Activated T-cell treated with anti-CD3 and anti-CD28 coated beads, Interleukin-2, amount 50 U/mL, for 4 hours (primary cell): ENCODE data around the gene KCNQ5. TPM values are rescaled to one million over a fixed set of nuclear protein-coding genes. Genes with fewer than 3 reads are reported as not detected.

Source experiments
- ATAC-seq, 2 donors: fragments of 200-7000 bp; cut with Tn5 transposase; one replicate each; pipeline ENCODE4 v1.10.0; 2021
- DNase-seq: peaks from one replicate; pipeline ENCODE4 v3.0.0-alpha.2; 2020
- H3K27me3 Mint-ChIP-seq: one replicate; pipeline ENCODE4 v1.8.0; 2021; ENCODE audit warnings: low read depth, mixed read lengths
- H3K36me3 Mint-ChIP-seq: one replicate; pipeline ENCODE4 v1.8.0; 2022; ENCODE audit warnings: mixed read lengths; ENCODE audit not compliant: insufficient read depth
- H3K4me1 Mint-ChIP-seq: one replicate; pipeline ENCODE4 v1.8.0; 2021; ENCODE audit warnings: low read depth, mixed read lengths
- H3K4me3 Mint-ChIP-seq: one replicate; pipeline ENCODE4 v1.8.0; 2021; ENCODE audit warnings: mild to moderate bottlenecking, moderate library complexity, mixed read lengths
- H3K9me3 Mint-ChIP-seq: one replicate; pipeline ENCODE4 v1.8.0; 2021; ENCODE audit warnings: mixed read lengths
- total RNA-seq, 3 donors: library from RNA; stranded (reverse); gene quantifications; one replicate each; pipeline ENCODE4 v1.2.1, GENCODE V29; 2021

Gene KCNQ5
- total RNA-seq, 3 donors from 2014 or later: 9.7 to 13.1 (median 11.0) TPM

- Mint-ChIP-seq H3K4me1 (no peaks in the 10 kb centered on the region), H3K4me3 (no peak overlapping the region), H3K36me3 (no peaks in the 10 kb centered on the region), H3K9me3 (no peaks in the 10 kb centered on the region), H3K27me3 (no peaks in the 10 kb centered on the region)
- ATAC-seq (no peak), DNase-seq (no peak)
Measured at GRCh38 chr6:72940265-72940664, 318.4 kb downstream of the KCNQ5 start.

- Mint-ChIP-seq H3K27me3 (no peaks in the 10 kb centered on the region), H3K36me3 (no peaks in the 10 kb centered on the region), H3K4me3 (no peak overlapping the region), H3K9me3 (no peaks in the 10 kb centered on the region), H3K4me1 (no peaks in the 10 kb centered on the region)
- ATAC-seq: no peak
- no peak for DNase-seq
Measured at GRCh38 chr6:72941263-72941662, 319.4 kb downstream of the KCNQ5 start.

- Mint-ChIP-seq H3K36me3 (no peaks in the 10 kb centered on the region), H3K4me1 (no peaks in the 10 kb centered on the region), H3K4me3 (no peak overlapping the region), H3K27me3 (no peaks in the 10 kb centered on the region), H3K9me3 (no peaks in the 10 kb centered on the region)
- DNase-seq (no peak), ATAC-seq (no peak)
Measured at GRCh38 chr6:72941751-72942150, 319.9 kb downstream of the KCNQ5 start.

GRCh38 chr6:72943699-72944098, 321.8 kb downstream of the KCNQ5 start:
- no peaks in the 10 kb centered on the region for H3K9me3 Mint-ChIP-seq
- H3K27me3 Mint-ChIP-seq: no peaks in the 10 kb centered on the region
- DNase-seq: no peak
- no peak overlapping the region for H3K4me3 Mint-ChIP-seq
- H3K36me3 Mint-ChIP-seq: no peaks in the 10 kb centered on the region
- no peaks in the 10 kb centered on the region for H3K4me1 Mint-ChIP-seq
- no peak for ATAC-seq

GRCh38 chr6:72944660-72945059, 322.8 kb downstream of the KCNQ5 start:
- Mint-ChIP-seq H3K27me3 (no peaks in the 10 kb centered on the region), H3K9me3 (no peaks in the 10 kb centered on the region), H3K4me3 (no peak overlapping the region), H3K4me1 (no peaks in the 10 kb centered on the region), H3K36me3 (no peaks in the 10 kb centered on the region)
- ATAC-seq (no peak), DNase-seq (no peak)

- Mint-ChIP-seq H3K27me3 (no peaks in the 10 kb centered on the region), H3K36me3 (no peaks in the 10 kb centered on the region), H3K9me3 (no peaks in the 10 kb centered on the region), H3K4me3 (no peak overlapping the region), H3K4me1 (no peaks in the 10 kb centered on the region)
- no peak for DNase-seq
- no peak for ATAC-seq
Measured at GRCh38 chr6:72946774-72947173, 324.9 kb downstream of the KCNQ5 start.

GRCh38 chr6:72947534-72947933, 325.7 kb downstream of the KCNQ5 start:
- Mint-ChIP-seq H3K27me3 (no peaks in the 10 kb centered on the region), H3K36me3 (no peaks in the 10 kb centered on the region), H3K4me3 (no peak overlapping the region), H3K4me1 (no peaks in the 10 kb centered on the region), H3K9me3 (no peaks in the 10 kb centered on the region)
- no peak for ATAC-seq
- no peak for DNase-seq

GRCh38 chr6:72948153-72948552, 326.3 kb downstream of the KCNQ5 start:
- H3K36me3 Mint-ChIP-seq: peaks cover 2% of the 10 kb centered on the region
- DNase-seq (no peak), ATAC-seq (no peak)
- no peak overlapping the region for H3K4me3 Mint-ChIP-seq
- H3K9me3 Mint-ChIP-seq: no peaks in the 10 kb centered on the region
- H3K27me3 Mint-ChIP-seq: no peaks in the 10 kb centered on the region
- no peaks in the 10 kb centered on the region for H3K4me1 Mint-ChIP-seq

- no peak overlapping the region for H3K4me3 Mint-ChIP-seq
- peaks cover 2% of the 10 kb centered on the region for H3K36me3 Mint-ChIP-seq
- no peaks in the 10 kb centered on the region for H3K9me3 Mint-ChIP-seq
- ATAC-seq (no peak), DNase-seq (no peak)
- H3K27me3 Mint-ChIP-seq: no peaks in the 10 kb centered on the region
- H3K4me1 Mint-ChIP-seq: peaks cover 6% of the 10 kb centered on the region
Measured at GRCh38 chr6:72950114-72950860, 328.4 kb downstream of the KCNQ5 start.

- Mint-ChIP-seq H3K4me3 (no peak overlapping the region), H3K4me1 (peaks cover 6% of the 10 kb centered on the region), H3K9me3 (no peaks in the 10 kb centered on the region), H3K36me3 (peaks cover 2% of the 10 kb centered on the region), H3K27me3 (no peaks in the 10 kb centered on the region)
- DNase-seq (no peak), ATAC-seq (no peak)
Measured at GRCh38 chr6:72952808-72953630, 331.2 kb downstream of the KCNQ5 start.

GRCh38 chr6:72953971-72954381, 332.1 kb downstream of the KCNQ5 start:
- H3K4me1 Mint-ChIP-seq: peaks cover 6% of the 10 kb centered on the region
- DNase-seq: no peak
- no peak for ATAC-seq
- no peak overlapping the region for H3K4me3 Mint-ChIP-seq
- H3K9me3 Mint-ChIP-seq: no peaks in the 10 kb centered on the region
- H3K27me3 Mint-ChIP-seq: no peaks in the 10 kb centered on the region
- peaks cover 2% of the 10 kb centered on the region for H3K36me3 Mint-ChIP-seq

- no peak for DNase-seq
- no peaks in the 10 kb centered on the region for H3K9me3 Mint-ChIP-seq
Measured at GRCh38 chr6:72954716-72955115, 332.9 kb downstream of the KCNQ5 start.

GRCh38 chr6:72955666-72956065, 333.8 kb downstream of the KCNQ5 start:
- H3K4me1 Mint-ChIP-seq: peaks cover 6% of the 10 kb centered on the region
- H3K36me3 Mint-ChIP-seq: peaks cover 2% of the 10 kb centered on the region
- DNase-seq: no peak
- H3K4me3 Mint-ChIP-seq: no peak overlapping the region
- ATAC-seq: no peak
- H3K27me3 Mint-ChIP-seq: no peaks in the 10 kb centered on the region
- no peaks in the 10 kb centered on the region for H3K9me3 Mint-ChIP-seq

More at GRCh38 chr6:72954716-72955115, 332.9 kb downstream of the KCNQ5 start:
- H3K27me3 Mint-ChIP-seq: no peaks in the 10 kb centered on the region
- peaks cover 6% of the 10 kb centered on the region for H3K4me1 Mint-ChIP-seq
- ATAC-seq: no peak
- H3K4me3 Mint-ChIP-seq: no peak overlapping the region
- H3K36me3 Mint-ChIP-seq: peaks cover 2% of the 10 kb centered on the region

GRCh38 chr6:72956272-72956671, 334.4 kb downstream of the KCNQ5 start:
- peaks cover 6% of the 10 kb centered on the region for H3K4me1 Mint-ChIP-seq
- ATAC-seq: no peak
- H3K27me3 Mint-ChIP-seq: no peaks in the 10 kb centered on the region
- H3K36me3 Mint-ChIP-seq: peaks cover 2% of the 10 kb centered on the region
- H3K9me3 Mint-ChIP-seq: no peaks in the 10 kb centered on the region
- no peak overlapping the region for H3K4me3 Mint-ChIP-seq
- no peak for DNase-seq

- no peak for DNase-seq
- Mint-ChIP-seq H3K4me3 (no peak overlapping the region), H3K4me1 (no peaks in the 10 kb centered on the region), H3K9me3 (no peaks in the 10 kb centered on the region), H3K36me3 (no peaks in the 10 kb centered on the region), H3K27me3 (no peaks in the 10 kb centered on the region)
- no peak for ATAC-seq
Measured at GRCh38 chr6:72959821-72960220, 338.0 kb downstream of the KCNQ5 start.
